Fibroblast of mammary gland (primary cell): ENCODE measurements around the gene HPSE.

Experiments
- DNase-seq: peaks from one replicate; pipeline ENCODE4 v3.0.0-alpha.2; 2010; ENCODE audit warnings: low read depth
- H3K4me3 ChIP-seq: 2 replicates; pipeline ENCODE4 v1.5.1; 2011; ENCODE audit warnings: low read depth, mild to moderate bottlenecking, low read length, moderate library complexity; ENCODE audit not compliant: control insufficient read depth
- CTCF ChIP-seq: conservative IDR thresholded peaks from 2 replicates; pipeline ENCODE4 v1.5.1; 2011; ENCODE audit warnings: low read depth, low read length, inconsistent platforms; ENCODE audit not compliant: control insufficient read depth, insufficient read depth

The HPSE gene

GRCh38 chr4:83269256-83269655 is 65.4 kb downstream of the HPSE start:
- TF ChIP-seq CTCF, result no peak
- DNase-seq, result no peak
- no peak overlapping the region for H3K4me3 ChIP-seq

GRCh38 chr4:83268491-83268890 is 66.2 kb downstream of the HPSE start:
- H3K4me3 ChIP-seq, result no peak overlapping the region
- no peak for DNase-seq
- TF ChIP-seq CTCF, result no peak

GRCh38 chr4:83267830-83268475 is 66.7 kb downstream of the HPSE start:
- no peak overlapping the region for H3K4me3 ChIP-seq
- no peak for TF ChIP-seq CTCF
- no peak for DNase-seq

- no peak overlapping the region for H3K4me3 ChIP-seq
- DNase-seq, result peak; percentile 93
- no peak for TF ChIP-seq CTCF
These were observed 67.4 kb downstream of the HPSE start for GRCh38 chr4:83267121-83267829.

- DNase-seq, result no peak
- no peak overlapping the region for H3K4me3 ChIP-seq
- no peak for TF ChIP-seq CTCF
These were observed 68.0 kb downstream of the HPSE start for GRCh38 chr4:83266689-83267088.

GRCh38 chr4:83263106-83263505 is 71.5 kb downstream of the HPSE start:
- H3K4me3 ChIP-seq, result no peak overlapping the region
- DNase-seq, result no peak
- no peak for TF ChIP-seq CTCF
